OCI-LY1 (cell line): Measurements from ENCODE around the gene PLPP1.

Experiments used
- CTCF ChIP-seq: fragments of 200-600 bp; sonication (generic), shearing (Covaris generic); IDR thresholded peaks from 2 replicates; pipeline ENCODE4 v1.5.1; 2017; ENCODE audit warnings: mild to moderate bottlenecking, antibody characterized with exemption, low read length, moderate library complexity, mixed read lengths
- EZH2 ChIP-seq: fragments of 200-600 bp; sonication (generic), shearing (Covaris generic); IDR thresholded peaks from 2 replicates; pipeline ENCODE4 v1.8.0; 2017; ENCODE audit warnings: borderline replicate concordance, mixed run types, mild to moderate bottlenecking, antibody characterized with exemption, low read length, moderate library complexity, mixed read lengths

GRCh38 chr5:55582256-55582655 is 47.5 kb upstream of the PLPP1 start:
- TF ChIP-seq EZH2 (no peak), CTCF (no peak)
